Measurements from ENCODE around the gene ATG10.

DNA sequence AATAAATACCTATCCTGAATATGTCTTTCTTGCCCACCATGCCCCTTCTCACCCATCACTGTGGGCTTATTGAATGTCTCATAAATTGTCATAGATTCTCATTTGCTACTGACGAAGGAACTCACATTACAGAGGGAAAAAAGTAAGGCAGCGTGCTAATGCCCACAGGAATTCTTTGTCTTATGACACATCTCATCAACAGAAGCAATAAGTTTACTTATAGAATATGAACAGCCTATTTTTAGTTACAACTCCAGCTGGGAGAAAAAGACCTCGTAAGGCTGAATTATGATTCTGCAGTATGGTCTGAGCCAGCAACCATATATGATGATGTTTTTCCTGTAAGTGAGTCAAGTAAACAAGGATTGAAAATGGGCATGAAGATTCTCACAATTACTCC is 22.4 kb upstream of the ATG10 start:
- TF ChIP-seq EP300 (IDR thresholded peaks at IDR 0.05) (no peak), POLR2A (IDR thresholded peaks at IDR 0.05) (no peak)
- TF ChIP-seq, protein P1, sequence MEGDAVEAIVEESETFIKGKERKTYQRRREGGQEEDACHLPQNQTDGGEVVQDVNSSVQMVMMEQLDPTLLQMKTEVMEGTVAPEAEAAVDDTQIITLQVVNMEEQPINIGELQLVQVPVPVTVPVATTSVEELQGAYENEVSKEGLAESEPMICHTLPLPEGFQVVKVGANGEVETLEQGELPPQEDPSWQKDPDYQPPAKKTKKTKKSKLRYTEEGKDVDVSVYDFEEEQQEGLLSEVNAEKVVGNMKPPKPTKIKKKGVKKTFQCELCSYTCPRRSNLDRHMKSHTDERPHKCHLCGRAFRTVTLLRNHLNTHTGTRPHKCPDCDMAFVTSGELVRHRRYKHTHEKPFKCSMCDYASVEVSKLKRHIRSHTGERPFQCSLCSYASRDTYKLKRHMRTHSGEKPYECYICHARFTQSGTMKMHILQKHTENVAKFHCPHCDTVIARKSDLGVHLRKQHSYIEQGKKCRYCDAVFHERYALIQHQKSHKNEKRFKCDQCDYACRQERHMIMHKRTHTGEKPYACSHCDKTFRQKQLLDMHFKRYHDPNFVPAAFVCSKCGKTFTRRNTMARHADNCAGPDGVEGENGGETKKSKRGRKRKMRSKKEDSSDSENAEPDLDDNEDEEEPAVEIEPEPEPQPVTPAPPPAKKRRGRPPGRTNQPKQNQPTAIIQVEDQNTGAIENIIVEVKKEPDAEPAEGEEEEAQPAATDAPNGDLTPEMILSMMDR (IDR thresholded peaks at IDR 0.05) = no peak

All from suprapubic skin (tissue), 3 donors.